ENCODE measurements around the gene COPB2. TPM values are rescaled to one million over a fixed set of nuclear protein-coding genes. Genes with fewer than 3 reads are reported as not detected.

Gene COPB2
- total and polyA plus RNA-seq, 2 experiments from 2014 or later = 181 to 198 TPM

- no peak overlapping the region for H3K4me3 ChIP-seq
- no peak overlapping the region for H3K9ac ChIP-seq
- H3K4me1 ChIP-seq (ENCODE audit: insufficient read depth) = 0 out of 2 replicates have a peak, but pooled peaks cover 3% of the 10 kb centered on the region
- no peak overlapping the region for H2AFZ ChIP-seq
- DNase-seq = no peak
- H3F3A ChIP-seq (ENCODE audit: insufficient read depth) = no peaks in the 10 kb centered on the region
- no peaks in the 10 kb centered on the region for H4K20me1 ChIP-seq (ENCODE audit: insufficient read depth)
- H3K9me2 ChIP-seq (ENCODE audit: insufficient read depth) = no peaks in the 10 kb centered on the region
- no peaks in the 10 kb centered on the region for H3K9me3 ChIP-seq (ENCODE audit: low read depth)
- no peak overlapping the region for H3K27ac ChIP-seq
- no peak for TF ChIP-seq EZH2 (IDR thresholded peaks at IDR 0.05; ENCODE audit: insufficient read depth, poor library complexity, severe bottlenecking)
- TF ChIP-seq EZH2phosphoT487 (IDR thresholded peaks at IDR 0.05; ENCODE audit: insufficient read depth, low read depth) = no peak
- H3K27me3 ChIP-seq (replicated peaks; ENCODE audit: insufficient read depth) = no peaks in the 10 kb centered on the region; the same call in 1 of the 2 replicates
- in situ Hi-C loops (cut with MboI) = loop anchor here (5.0 to 25.0 kb wide), 2 partner anchors 214 to 614 kb away; no protein-coding TSS in a partner anchor
- no peaks in the 10 kb centered on the region for H3K79me2 ChIP-seq (ENCODE audit: insufficient read depth)
- no peaks in the 10 kb centered on the region for H3K36me3 ChIP-seq (ENCODE audit: low read depth)
- 61 to 68% methylated on average over 4 of the region's 4 CpGs for WGBS, 2 experiments (ENCODE audit: low coverage in 1 of 2, low lambda C conversion rate in 2 of 2, missing lambda C conversion rate in 2 of 2)
- H3K4me2 ChIP-seq (ENCODE audit: unreplicated experiment) = no peak overlapping the region
Measured at GRCh38 chr3:139326707-139327106, 62.7 kb downstream of the COPB2 start.

DNA sequence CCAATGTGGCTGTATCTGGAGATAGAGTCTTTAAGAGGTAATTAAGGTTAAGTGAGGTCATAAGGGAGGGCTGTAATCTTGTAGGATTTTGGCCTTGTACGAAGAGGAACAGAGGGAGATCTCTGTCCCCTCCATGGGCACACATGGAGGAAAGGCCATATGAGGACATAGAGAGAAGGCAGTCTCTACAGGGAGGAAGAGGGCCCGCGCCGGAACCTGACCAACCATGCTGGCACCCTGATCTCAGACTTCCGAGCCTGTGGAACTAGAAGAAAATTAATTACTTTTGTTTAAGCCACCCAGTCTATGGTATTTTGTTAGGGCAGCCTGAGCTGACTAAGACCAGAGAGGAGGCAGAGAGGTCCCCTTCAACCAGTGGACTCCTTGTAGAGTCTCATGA lies 63.3 kb downstream of the COPB2 start:
- no peaks in the 10 kb centered on the region for H3K36me3 ChIP-seq (ENCODE audit: low read depth)
- no peak overlapping the region for H3K4me2 ChIP-seq (ENCODE audit: unreplicated experiment)
- H3K9me2 ChIP-seq (ENCODE audit: insufficient read depth) = no peaks in the 10 kb centered on the region
- no peaks in the 10 kb centered on the region for H4K20me1 ChIP-seq (ENCODE audit: insufficient read depth)
- no peak overlapping the region for H3K27ac ChIP-seq
- TF ChIP-seq EZH2phosphoT487 (IDR thresholded peaks at IDR 0.05; ENCODE audit: insufficient read depth, low read depth) (no peak), EZH2 (IDR thresholded peaks at IDR 0.05; ENCODE audit: insufficient read depth, poor library complexity, severe bottlenecking) (no peak)
- 85 to 91% methylated on average over 5 of the region's 5 CpGs for WGBS, 2 experiments (ENCODE audit: low coverage in 1 of 2, low lambda C conversion rate in 2 of 2, missing lambda C conversion rate in 2 of 2)
- 0 out of 2 replicates have a peak, but pooled peaks cover 3% of the 10 kb centered on the region for H3K4me1 ChIP-seq (ENCODE audit: insufficient read depth)
- H3F3A ChIP-seq (ENCODE audit: insufficient read depth) = no peaks in the 10 kb centered on the region
- DNase-seq = no peak
- H3K9ac ChIP-seq = no peak overlapping the region
- H3K79me2 ChIP-seq (ENCODE audit: insufficient read depth) = no peaks in the 10 kb centered on the region
- H2AFZ ChIP-seq = no peak overlapping the region
- no peaks in the 10 kb centered on the region for H3K9me3 ChIP-seq (ENCODE audit: low read depth)
- in situ Hi-C loops (cut with MboI) = loop anchor here (5.0 to 25.0 kb wide), 2 partner anchors 214 to 614 kb away; no protein-coding TSS in a partner anchor
- no peaks in the 10 kb centered on the region for H3K27me3 ChIP-seq (replicated peaks; ENCODE audit: insufficient read depth)
- H3K4me3 ChIP-seq = no peak overlapping the region

GRCh38 chr3:139325551-139325950 lies 63.9 kb downstream of the COPB2 start:
- no peak for DNase-seq
- H3K27me3 ChIP-seq (replicated peaks; ENCODE audit: insufficient read depth) = no peaks in the 10 kb centered on the region
- H3K79me2 ChIP-seq (ENCODE audit: insufficient read depth) = no peaks in the 10 kb centered on the region
- no peaks in the 10 kb centered on the region for H4K20me1 ChIP-seq (ENCODE audit: insufficient read depth)
- TF ChIP-seq EZH2phosphoT487 (IDR thresholded peaks at IDR 0.05; ENCODE audit: insufficient read depth, low read depth) (no peak), EZH2 (IDR thresholded peaks at IDR 0.05; ENCODE audit: insufficient read depth, poor library complexity, severe bottlenecking) (no peak)
- 94 to 96% methylated on average over 3 of the region's 3 CpGs for WGBS, 2 experiments (ENCODE audit: low coverage in 1 of 2, low lambda C conversion rate in 2 of 2, missing lambda C conversion rate in 2 of 2)
- no peak overlapping the region for H2AFZ ChIP-seq
- H3K36me3 ChIP-seq (ENCODE audit: low read depth) = no peaks in the 10 kb centered on the region
- no peaks in the 10 kb centered on the region for H3F3A ChIP-seq (ENCODE audit: insufficient read depth)
- no peak overlapping the region for H3K4me2 ChIP-seq (ENCODE audit: unreplicated experiment)
- H3K9me3 ChIP-seq (ENCODE audit: low read depth) = no peaks in the 10 kb centered on the region
- H3K27ac ChIP-seq = no peak overlapping the region
- no peaks in the 10 kb centered on the region for H3K9me2 ChIP-seq (ENCODE audit: insufficient read depth)
- no peak overlapping the region for H3K4me3 ChIP-seq
- no peak overlapping the region for H3K9ac ChIP-seq
- H3K4me1 ChIP-seq (ENCODE audit: insufficient read depth) = 0 out of 2 replicates have a peak, but pooled peaks cover 3% of the 10 kb centered on the region
- in situ Hi-C loops (cut with MboI) = loop anchor here (5.0 to 25.0 kb wide), 2 partner anchors 213 to 613 kb away; no protein-coding TSS in a partner anchor

DNA sequence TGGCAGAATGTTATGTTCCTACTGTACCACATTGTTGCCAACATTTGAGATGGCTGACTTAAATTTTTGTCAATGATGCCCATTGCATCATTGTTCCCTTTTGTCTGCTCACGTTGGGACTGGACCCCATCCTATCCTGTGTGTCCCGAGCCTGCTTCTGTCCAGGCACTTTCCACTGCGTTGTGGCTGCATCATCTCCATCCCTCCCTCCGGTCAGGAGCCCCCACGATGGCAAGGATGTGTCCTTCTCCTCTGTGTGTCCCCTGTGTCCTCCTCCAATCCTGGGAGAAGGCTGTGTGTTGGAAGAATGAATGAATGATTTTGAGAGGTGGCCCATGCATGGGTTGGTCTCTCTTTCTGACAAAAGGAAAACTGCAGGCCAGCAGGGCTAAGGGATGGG lies 65.0 kb downstream of the COPB2 start:
- DNase-seq = no peak
- Histone ChIP-seq H2AFZ (no peak overlapping the region), H3F3A (ENCODE audit: insufficient read depth) (no peaks in the 10 kb centered on the region), H3K27ac (no peak overlapping the region), H3K36me3 (ENCODE audit: low read depth) (no peaks in the 10 kb centered on the region), H3K9me3 (ENCODE audit: low read depth) (no peaks in the 10 kb centered on the region), H3K79me2 (ENCODE audit: insufficient read depth) (no peaks in the 10 kb centered on the region), H3K4me1 (ENCODE audit: insufficient read depth) (0 out of 2 replicates have a peak, but pooled peaks cover 3% of the 10 kb centered on the region), H4K20me1 (ENCODE audit: insufficient read depth) (no peaks in the 10 kb centered on the region), H3K9ac (no peak overlapping the region), H3K9me2 (ENCODE audit: insufficient read depth) (no peaks in the 10 kb centered on the region), H3K4me2 (ENCODE audit: unreplicated experiment) (no peak overlapping the region), H3K27me3 (replicated peaks; ENCODE audit: insufficient read depth) (no peaks in the 10 kb centered on the region), H3K4me3 (no peak overlapping the region)
- TF ChIP-seq EZH2phosphoT487 (IDR thresholded peaks at IDR 0.05; ENCODE audit: insufficient read depth, low read depth) = no peak
- no peak for TF ChIP-seq EZH2 (IDR thresholded peaks at IDR 0.05; ENCODE audit: insufficient read depth, poor library complexity, severe bottlenecking)
- WGBS, 2 experiments (ENCODE audit: low coverage in 1 of 2, low lambda C conversion rate in 2 of 2, missing lambda C conversion rate in 2 of 2) = 77 to 82% methylated on average over 5 of the region's 5 CpGs
- in situ Hi-C loops (cut with MboI) = no loop called here

Data from GM23248 (cell line).